UCSD-AML1 (cell line): ENCODE results near the gene PRORP.
"Not testable (repeated sequence)": the region's sequence is repeated elsewhere in the genome, so short reads cannot be mapped to it uniquely, and the experiment has no call there.

Experiments used
- DNase-seq: peaks from one replicate; lab custom pipeline; 2025; ENCODE audit not compliant: unreplicated experiment; lab: John Stamatoyannopoulos, UW

Gene PRORP

GRCh38 chr14:35121887-35122695 is at the start of gene PRORP, which contains the start of gene PPP2R3C:
TSS of gene PRORP (plus strand) at chr14:35122552. CDS start at chr14:35123246, 694 bp downstream.
TSS of gene PPP2R3C (minus strand) at chr14:35121990. CDS start at chr14:35121959, 31 bp downstream.
- DNase-seq, result peak; percentile 93

- no peak for DNase-seq
Observed at GRCh38 chr14:35073486-35073885, 48.9 kb upstream of the PRORP start.

GRCh38 chr14:35078082-35078481 is 44.3 kb upstream of the PRORP start:
- DNase-seq, result no peak

- no peak for DNase-seq
Observed at GRCh38 chr14:35079742-35080141, 42.6 kb upstream of the PRORP start.

GRCh38 chr14:35083530-35084150 is 38.7 kb upstream of the PRORP start:
- DNase-seq, result no peak

GRCh38 chr14:35085441-35085840 is 36.9 kb upstream of the PRORP start:
- DNase-seq, result no peak

- no peak for DNase-seq
Observed at GRCh38 chr14:35088514-35088913, 33.8 kb upstream of the PRORP start.

- not testable (repeated sequence) for DNase-seq
Observed at GRCh38 chr14:35094645-35095044, 27.7 kb upstream of the PRORP start.

- no peak for DNase-seq
Observed at GRCh38 chr14:35107866-35108265, 14.5 kb upstream of the PRORP start.

GRCh38 chr14:35112641-35113040 is 9.7 kb upstream of the PRORP start:
- DNase-seq, result no peak

- no peak for DNase-seq
Observed at GRCh38 chr14:35113308-35113950, 8.9 kb upstream of the PRORP start.

GRCh38 chr14:35114036-35114435 is 8.3 kb upstream of the PRORP start:
- no peak for DNase-seq

- DNase-seq, result no peak
Observed at GRCh38 chr14:35116242-35116641, 6.1 kb upstream of the PRORP start.

- DNase-seq, result no peak
Observed at GRCh38 chr14:35117112-35117511, 5.2 kb upstream of the PRORP start.

GRCh38 chr14:35121026-35121886 is 1.1 kb upstream of the PRORP start:
- no peak for DNase-seq

GRCh38 chr14:35122696-35123387 is 490 bp downstream of the PRORP start:
- DNase-seq, result peak; percentile 27

GRCh38 chr14:35123388-35123703 is 994 bp downstream of the PRORP start:
- no peak for DNase-seq

GRCh38 chr14:35124127-35124526 is 1.8 kb downstream of the PRORP start:
- no peak for DNase-seq

GRCh38 chr14:35133542-35134328 is 11.4 kb downstream of the PRORP start:
- peak; percentile 12 for DNase-seq
